GM12878 (cell line): ENCODE data around the gene MYBL2. TPM values are rescaled to one million over a fixed set of nuclear protein-coding genes. Genes with fewer than 3 reads are reported as not detected.

ENCODE experiments used
- ATAC-seq: fragments of 200-7000 bp; cut with Tn5 transposase; 3 replicates; pipeline ENCODE4 v1.9.1; 2020; ENCODE audit warnings: mild to moderate bottlenecking, moderate library complexity
- BruUV-seq: library from RNA; stranded (reverse); fragments of 400-500 nt; replicated peaks from 2 replicates; lab custom pipeline; 2021; lab: Mats Ljungman, UMichigan
- CTCF ChIA-PET: fragments of 300-600 bp; sonication (Branson Sonifier 250); formaldehyde crosslinking; extraction: SDS; loops from one replicate; lab custom pipeline; 2021; ENCODE audit warnings: inconsistent platforms; lab: Yijun Ruan, JAX
- POLR2A ChIA-PET: fragments of 350-600 bp; formaldehyde crosslinking; extraction: SDS; loops from one replicate; lab custom pipeline; 2021; ENCODE audit warnings: inconsistent platforms; lab: Charles Lee
- RAD21 ChIA-PET: fragments of 300-600 bp; sonication (Branson Sonifier 250); formaldehyde crosslinking; loops from one replicate; lab custom pipeline; 2023; ENCODE audit warnings: antibody characterized with exemption; ENCODE audit not compliant: unreplicated experiment; lab: Charles Lee
- SMC1A ChIA-PET: fragments of 300-600 bp; sonication (Branson Sonifier 250); formaldehyde crosslinking; loops from one replicate; lab custom pipeline; 2023; ENCODE audit not compliant: unreplicated experiment, uncharacterized antibody; lab: Charles Lee
- DNase-seq: peaks from one replicate; pipeline ENCODE4 v3.0.0-alpha.2; 2011; ENCODE audit warnings: low read depth, low spot score
- FAIRE-seq: peaks from 3 replicates; lab custom pipeline; 2011; peaks lifted over from hg19 to GRCh38; lab: Jason Lieb, UNC
- H2AFZ ChIP-seq: 2 replicates; pipeline ENCODE4 v1.6.0; 2011; ENCODE audit warnings: low read depth, low read length, control low read depth; ENCODE audit not compliant: control insufficient read depth
- H3K27ac ChIP-seq: 2 replicates; pipeline ENCODE4 v1.5.1; 2011; ENCODE audit warnings: control low read depth; ENCODE audit not compliant: control insufficient read depth, insufficient read depth
- H3K27me3 ChIP-seq, 2 experiments: replicated peaks in 1 of 2; 2 replicates each; pipeline versions ENCODE4 v1.6.0 to v1.6.1; 2011; ENCODE audit warnings: low read length in 1 of 2; ENCODE audit not compliant: control insufficient read depth in 2 of 2, insufficient read depth in 2 of 2
- H3K36me3 ChIP-seq, 2 experiments: 2 replicates each; pipeline ENCODE4 v1.5.1; 2011; ENCODE audit warnings: low read length in 1 of 2; ENCODE audit not compliant: control insufficient read depth in 2 of 2, insufficient read depth in 2 of 2
- H3K4me1 ChIP-seq: 2 replicates; pipeline ENCODE4 v1.6.1; 2011; ENCODE audit warnings: mild to moderate bottlenecking, low read length, moderate library complexity, mixed read lengths; ENCODE audit not compliant: control insufficient read depth, insufficient read depth
- H3K4me2 ChIP-seq: 2 replicates; pipeline ENCODE4 v1.6.0; 2011; ENCODE audit warnings: control low read depth; ENCODE audit not compliant: control insufficient read depth, insufficient read depth
- H3K4me3 ChIP-seq: fragments of 200-600 bp; sonication (generic); 2 replicates; pipeline ENCODE4 v1.5.1; 2016
- H3K79me2 ChIP-seq: 2 replicates; pipeline ENCODE4 v1.6.0; 2011; ENCODE audit warnings: low read length; ENCODE audit not compliant: control insufficient read depth, insufficient read depth
- H3K9ac ChIP-seq: 2 replicates; pipeline ENCODE4 v1.8.0; 2011; ENCODE audit warnings: low read length, control low read depth, mixed read lengths; ENCODE audit not compliant: control insufficient read depth, insufficient read depth
- H3K9me3 ChIP-seq: replicated peaks from 3 replicates; pipeline ENCODE4 v1.5.1; 2011; ENCODE audit warnings: mild to moderate bottlenecking, low read length; ENCODE audit not compliant: control insufficient read depth, insufficient read depth
- H4K20me1 ChIP-seq: 2 replicates; pipeline ENCODE4 v1.6.0; 2011; ENCODE audit not compliant: control insufficient read depth, insufficient read depth
- BACH1 ChIP-seq: fragments of 450-650 bp; IDR thresholded peaks from 2 replicates; pipeline ENCODE4 v1.6.1; 2017; ENCODE audit warnings: mild to moderate bottlenecking, borderline replicate concordance
- CEBPB ChIP-seq, 2 experiments: fragments of 150-350 bp in 1 of 2; IDR thresholded peaks; 2 replicates each; pipeline ENCODE4 v1.6.1; 2012 to 2014; ENCODE audit warnings: low read depth in 2 of 2, low read length in 2 of 2, borderline replicate concordance in 1 of 2, inconsistent platforms in 1 of 2
- CHD4 ChIP-seq: fragments of 200-600 bp; sonication (generic); IDR thresholded peaks from 2 replicates; pipeline ENCODE4 v1.6.1; 2016; ENCODE audit warnings: mild to moderate bottlenecking
- CREB1 ChIP-seq: IDR thresholded peaks from 2 replicates; pipeline ENCODE4 v1.6.1; 2012; ENCODE audit warnings: low read depth, mild to moderate bottlenecking, inconsistent platforms
- HCFC1 ChIP-seq: fragments of 150-350 bp; IDR thresholded peaks from 2 replicates; pipeline ENCODE4 v1.6.1; 2014; ENCODE audit warnings: low read length
- IKZF2 ChIP-seq, 2 experiments: fragments of 450-650 bp; IDR thresholded peaks; 2 replicates each; pipeline ENCODE4 v1.6.1; 2017; ENCODE audit warnings: mild to moderate bottlenecking in 2 of 2, moderate library complexity in 2 of 2
- KDM1A ChIP-seq: fragments of 200-600 bp; sonication (generic); IDR thresholded peaks from 2 replicates; pipeline ENCODE4 v1.6.1; 2016; ENCODE audit warnings: borderline replicate concordance
- NFYB ChIP-seq: IDR thresholded peaks from 2 replicates; pipeline ENCODE4 v1.6.1; 2011; ENCODE audit warnings: low read depth, mild to moderate bottlenecking, low read length, improper control_type of control experiment, moderate library complexity; ENCODE audit not compliant: insufficient read depth
- STAT3 ChIP-seq: IDR thresholded peaks from 2 replicates; pipeline ENCODE4 v1.6.1; 2011; ENCODE audit warnings: low read depth, low read length, improper control_type of control experiment
- TAF1 ChIP-seq: IDR thresholded peaks from 2 replicates; pipeline ENCODE4 v1.6.1; 2011; ENCODE audit warnings: mild to moderate bottlenecking, low read depth, low read length, borderline replicate concordance
- WGBS: methylation state at CpG from one replicate; pipeline ENCODE4 v1.1.6; 2016; ENCODE audit warnings: low lambda C conversion rate; ENCODE audit not compliant: insufficient replicate concordance, insufficient coverage; ENCODE audit errors: missing lambda C conversion rate; 5-methylcytosine and 5-hydroxymethylcytosine counted together
- in situ Hi-C: fragments of 300-500 bp; cut with MboI; formaldehyde crosslinking; loops from 9 replicates; pipeline ENCODE4 v1.14.3; 2018; ENCODE audit warnings: mixed read lengths
- intact Hi-C: fragments of 100-400 bp; cut with micrococcal nuclease; formaldehyde crosslinking; loops from one replicate; pipeline ENCODE4 v1.14.2; 2022; ENCODE audit not compliant: unreplicated experiment
- polyA plus RNA-seq, 11 experiments: library from polyadenylated mRNA; depleted of rRNA in 4 of 11; unstranded in 6 of 11; stranded (reverse) in 5 of 11; fragments of >200 nt; fragmentation: Nextera tagmentation in 4 of 11; fragmentation: Illumina TruSeq in 1 of 11; extraction: Ambion mirVana in 4 of 11; extraction: Trizol in 1 of 11; gene quantifications; 1 replicate in 1 of 11; 2 replicates in 10 of 11; pipeline versions ENCODE4 v1.2.1 to v1.2.3, GENCODE V29; 2011 to 2016; ENCODE audit warnings: inconsistent platforms in 2 of 11, missing spikeins in 2 of 11, low read depth in 1 of 11
- total RNA-seq, 4 experiments: library from RNA; depleted of rRNA in 3 of 4; stranded (reverse); fragments of >200 nt in 3 of 4; fragmentation: Illumina TruSeq in 1 of 4; extraction: Trizol in 1 of 4; gene quantifications; 2 replicates each; pipeline versions ENCODE4 v1.2.1 to v1.2.3, GENCODE V29; 2013 to 2021

Gene MYBL2
- total and polyA plus RNA-seq, 10 of the 15 experiments (the other 5 are each of a cell fraction or from before 2014, with no cell fraction given), result 4.5 to 213 (median 74.2) TPM

DNA sequence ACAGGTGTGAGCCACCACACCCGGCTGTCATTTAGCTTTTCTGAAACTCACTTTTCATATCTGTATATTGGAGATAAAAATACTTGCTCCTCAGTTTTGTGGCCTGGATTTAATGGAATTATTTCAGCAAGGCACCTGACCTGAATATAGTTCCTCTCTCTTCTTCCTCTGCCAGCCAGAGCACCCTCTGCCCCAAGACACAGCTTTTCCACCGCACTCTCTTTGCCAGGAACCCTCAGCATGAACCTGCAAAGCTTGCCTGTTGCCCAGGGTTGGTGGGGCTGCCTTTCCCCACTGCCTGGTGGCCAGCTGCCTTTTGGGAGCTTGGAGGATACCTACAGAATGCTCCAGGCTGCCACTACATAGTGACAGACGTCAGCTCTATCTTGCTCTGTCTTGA lies 56.8 kb downstream of the MYBL2 start:
- ChIA-PET POLR2A (interaction anchor here (0.6 kb wide), 1 partner anchor 604 kb away, joined by 3 read pairs; no protein-coding TSS in a partner anchor), SMC1A (interaction anchor here (0.9 to 1.6 kb wide), 5 partner anchors 9 to 376 kb away, joined by 4 to 6 read pairs (median 5); no protein-coding TSS in a partner anchor), CTCF (interaction anchor here (1.0 to 2.6 kb wide), 4 partner anchors 9 to 140 kb away, joined by 3 to 9 read pairs (median 4); no protein-coding TSS in a partner anchor), RAD21 (interaction anchor here (0.6 to 0.7 kb wide), 3 partner anchors 32 to 230 kb away, joined by 3 to 4 read pairs (median 3); no protein-coding TSS in a partner anchor)
- peaks cover 8% of the 10 kb centered on the region; the same call in 1 of the 2 replicates for H3K4me1 ChIP-seq
- FAIRE-seq, result no peak
- H3K4me2 ChIP-seq, result no peak overlapping the region
- H4K20me1 ChIP-seq, result no peaks in the 10 kb centered on the region
- no TSS peak for BruUV-seq
- no peak for ATAC-seq
- H3K36me3 ChIP-seq, result no peaks in the 10 kb centered on the region; a peak in 1 of 4 replicates
- in situ Hi-C loops (no loop called here), intact Hi-C loops (no loop called here)
- WGBS, result 93% methylated on average over 3 of the region's 3 CpGs
- no peak for DNase-seq
- H3K27me3 ChIP-seq, result no peaks in the 10 kb centered on the region
- H3K27ac ChIP-seq, result no peak overlapping the region
- no peak for TF ChIP-seq BACH1
- TF ChIP-seq TAF1, result no peak
- no peak for TF ChIP-seq CHD4
- TF ChIP-seq CREB1, result no peak
- TF ChIP-seq IKZF2 (IDR thresholded peaks at IDR 0.05), result no peak
- TF ChIP-seq HCFC1, result no peak
- no peak overlapping the region for H3K4me3 ChIP-seq
- H3K79me2 ChIP-seq, result no peaks in the 10 kb centered on the region
- H2AFZ ChIP-seq, result no peak overlapping the region
- H3K9ac ChIP-seq, result no peak overlapping the region
- H3K9me3 ChIP-seq, result no peaks in the 10 kb centered on the region; the same call in 1 of the 3 replicates

DNA sequence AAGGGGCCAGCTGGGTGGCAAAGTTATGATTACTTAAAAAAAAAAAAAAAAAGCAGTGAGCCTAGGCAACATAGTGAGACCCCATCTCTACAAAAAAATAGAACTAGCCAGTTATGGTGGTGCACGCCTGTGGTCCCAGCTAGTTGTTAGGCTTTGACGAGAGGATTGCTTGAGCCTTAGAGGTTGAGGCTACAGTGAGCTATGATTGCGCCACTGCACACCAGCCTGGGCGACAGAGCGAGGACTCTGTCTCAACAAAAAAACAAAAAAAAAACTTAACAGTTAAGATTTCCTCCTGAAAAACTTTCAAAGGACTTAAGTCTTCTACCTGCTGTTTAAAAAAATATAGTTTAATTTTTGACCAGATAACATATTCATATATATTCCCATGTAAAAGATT lies 57.5 kb downstream of the MYBL2 start:
- ATAC-seq, result no peak
- Histone ChIP-seq H3K4me3 (no peak overlapping the region), H3K27ac (no peak overlapping the region), H3K9me3 (no peaks in the 10 kb centered on the region; the same call in 1 of the 3 replicates), H4K20me1 (no peaks in the 10 kb centered on the region), H3K27me3 (no peaks in the 10 kb centered on the region), H3K4me1 (peaks cover 9% of the 10 kb centered on the region; the same call in 1 of the 2 replicates), H3K36me3 (no peaks in the 10 kb centered on the region; a peak in 1 of 4 replicates), H3K4me2 (no peak overlapping the region), H3K9ac (no peak overlapping the region), H3K79me2 (no peaks in the 10 kb centered on the region), H2AFZ (no peak overlapping the region)
- FAIRE-seq, result no peak
- RAD21 ChIA-PET, result interaction anchor here (0.6 to 0.7 kb wide), 2 partner anchors 32 to 230 kb away, joined by 3 read pairs; no protein-coding TSS in a partner anchor
- in situ Hi-C loops (no loop called here), intact Hi-C loops (no loop called here)
- POLR2A ChIA-PET, result no interaction called here
- SMC1A ChIA-PET, result interaction anchor here (0.7 to 1.6 kb wide), 4 partner anchors 8 to 375 kb away, joined by 3 to 6 read pairs (median 5); no protein-coding TSS in a partner anchor
- DNase-seq, result no peak
- CTCF ChIA-PET, result interaction anchor here (1.0 to 2.6 kb wide), 4 partner anchors 8 to 141 kb away, joined by 3 to 9 read pairs (median 4); no protein-coding TSS in a partner anchor
- TF ChIP-seq CEBPB (IDR thresholded peaks at IDR 0.05; ENCODE audit: borderline replicate concordance in 1 of 2, low read depth in 2 of 2, low read length in 2 of 2) (no peak), NFYB (no peak), KDM1A (no peak), STAT3 (no peak)
- WGBS, result 100% methylated on average over 5 of the region's 5 CpGs
- no TSS peak for BruUV-seq
